ENCODE results near the gene ASB6. TPM values are rescaled to one million over a fixed set of nuclear protein-coding genes. Genes with fewer than 3 reads are reported as not detected.
A peak's percentile ranks its signal among the peaks of the same experiment; 100 is the strongest.

ASB6 gene
- total and polyA plus RNA-seq, 2 experiments from 2014 or later, result 22.9 to 24.1 TPM

DNA sequence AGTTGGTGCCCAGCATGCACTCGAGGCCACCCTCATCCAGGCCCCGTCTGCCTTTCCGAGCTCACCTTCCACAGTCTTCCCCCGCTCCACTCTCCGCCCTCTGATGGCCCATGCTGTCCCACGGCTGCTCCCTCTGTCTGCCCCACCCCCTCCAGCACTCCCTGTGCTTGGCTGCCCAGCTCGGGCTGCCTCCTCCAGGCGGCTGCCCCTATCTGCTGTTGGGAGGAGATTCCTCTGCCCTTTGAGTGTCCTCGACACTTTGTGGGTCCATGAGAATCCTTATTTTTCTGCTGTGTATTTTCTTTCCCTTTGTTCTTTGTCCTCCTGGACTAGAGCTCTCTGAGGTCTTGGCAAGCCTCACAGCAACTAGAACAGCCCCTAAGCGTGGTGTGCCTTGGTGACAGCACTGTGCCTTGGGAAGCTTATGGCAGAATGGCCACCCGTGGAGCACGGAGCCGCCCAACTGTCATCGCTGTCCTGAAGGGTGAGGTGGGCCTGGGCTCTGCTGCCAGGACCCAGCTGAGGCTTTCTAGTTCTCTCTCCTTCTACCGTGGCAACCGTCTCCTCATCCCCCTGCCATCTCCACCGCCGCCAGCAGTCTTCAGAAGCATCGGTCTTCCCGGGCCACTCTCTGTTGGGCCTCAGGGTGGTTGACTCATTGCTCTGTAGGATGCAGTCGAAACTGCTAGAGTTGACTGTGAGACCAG is 10.8 kb downstream of the ASB6 start:
- H3K4me3 ChIP-seq, result peak overlapping the region; percentile 15; the same call in 1 of the 2 replicates
- in situ Hi-C loops (cut with MboI), result no loop called here
- peaks cover 100% of the 10 kb centered on the region for H3K79me2 ChIP-seq (ENCODE audit: insufficient read depth)
- TF ChIP-seq EZH2phosphoT487 (IDR thresholded peaks at IDR 0.05; ENCODE audit: insufficient read depth, low read depth), result no peak
- TF ChIP-seq EZH2 (IDR thresholded peaks at IDR 0.05; ENCODE audit: insufficient read depth, poor library complexity, severe bottlenecking), result no peak
- peaks cover 25% of the 10 kb centered on the region for H3F3A ChIP-seq (ENCODE audit: insufficient read depth)
- H3K27ac ChIP-seq, result peak overlapping the region; percentile 26; the same call in 1 of the 2 replicates
- H2AFZ ChIP-seq, result no peak overlapping the region
- peaks cover 50% of the 10 kb centered on the region for H3K4me1 ChIP-seq (ENCODE audit: insufficient read depth)
- WGBS, 2 experiments (ENCODE audit: low coverage in 1 of 2, low lambda C conversion rate in 2 of 2, missing lambda C conversion rate in 2 of 2), result 52 to 64% methylated on average over 20 to 21 of the region's 21 CpGs
- peaks cover 19% of the 10 kb centered on the region for H3K36me3 ChIP-seq (ENCODE audit: low read depth)
- peaks cover 7% of the 10 kb centered on the region; the same call in 1 of the 2 replicates for H4K20me1 ChIP-seq (ENCODE audit: insufficient read depth)
- peak overlapping the region; percentile 38 for H3K4me2 ChIP-seq (ENCODE audit: unreplicated experiment)
- H3K9me3 ChIP-seq (ENCODE audit: low read depth), result no peaks in the 10 kb centered on the region
- no peaks in the 10 kb centered on the region for H3K9me2 ChIP-seq (ENCODE audit: insufficient read depth)
- H3K9ac ChIP-seq, result peak overlapping the region; percentile 16; the same call in 1 of the 2 replicates
- peak; percentile 85 for DNase-seq
- no peaks in the 10 kb centered on the region for H3K27me3 ChIP-seq (replicated peaks; ENCODE audit: insufficient read depth)

DNA sequence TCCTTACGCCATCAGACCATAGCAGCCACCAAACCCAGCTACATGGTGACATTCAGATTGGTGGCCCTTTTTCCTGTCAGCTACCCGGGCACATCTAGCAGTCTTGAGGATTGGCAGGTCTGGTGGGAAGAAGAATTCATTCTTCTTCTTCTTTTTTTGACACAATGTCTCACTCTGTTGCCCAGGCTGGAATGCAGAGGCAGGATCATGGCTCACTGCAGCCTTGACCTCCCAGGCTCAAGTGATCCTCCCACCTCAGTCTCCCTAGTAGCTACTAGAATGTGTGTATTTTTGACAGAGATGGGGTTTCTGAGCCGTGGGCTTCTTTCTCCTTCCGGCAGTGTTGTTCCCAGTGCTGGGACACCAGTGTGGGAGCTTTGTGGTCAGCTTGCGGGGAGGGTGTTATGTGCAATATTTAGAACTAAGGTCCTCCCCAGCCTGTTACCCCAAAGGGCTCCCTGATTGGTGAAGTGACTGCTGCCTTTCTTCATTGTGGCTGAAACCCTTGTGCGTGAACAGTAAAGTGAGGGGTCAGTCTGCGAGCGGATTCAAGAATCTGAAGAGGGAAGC is 12.6 kb downstream of the ASB6 start:
- in situ Hi-C loops (cut with MboI), result no loop called here
- no peak overlapping the region for H2AFZ ChIP-seq

DNA sequence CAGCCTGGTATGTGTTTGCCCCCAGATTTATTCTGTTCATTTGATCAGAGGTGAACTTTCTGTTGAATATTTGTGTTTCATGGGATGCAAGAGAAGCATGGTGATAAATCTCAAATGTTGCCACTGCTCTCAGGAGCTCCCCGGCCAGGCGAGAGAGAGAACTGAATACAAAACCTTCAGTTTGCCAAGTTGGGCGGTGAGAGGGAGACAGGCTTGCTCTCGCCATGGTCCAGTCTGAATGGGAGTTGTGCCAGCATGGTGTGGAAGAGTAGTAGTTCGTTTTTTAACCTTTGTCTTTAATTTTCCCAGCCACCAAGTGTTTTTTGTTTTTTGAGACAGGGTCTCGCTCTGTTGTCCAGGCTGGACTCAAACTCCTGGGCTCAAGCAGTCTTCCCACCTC is 13.2 kb downstream of the ASB6 start:
- Histone ChIP-seq H3K4me1 (ENCODE audit: insufficient read depth) (peaks cover 55% of the 10 kb centered on the region), H4K20me1 (ENCODE audit: insufficient read depth) (peaks cover 7% of the 10 kb centered on the region; the same call in 1 of the 2 replicates), H3K4me2 (ENCODE audit: unreplicated experiment) (peak overlapping the region; percentile 98), H3K79me2 (ENCODE audit: insufficient read depth) (peaks cover 82% of the 10 kb centered on the region), H3F3A (ENCODE audit: insufficient read depth) (peaks cover 40% of the 10 kb centered on the region), H3K9me2 (ENCODE audit: insufficient read depth) (no peaks in the 10 kb centered on the region), H3K27me3 (replicated peaks; ENCODE audit: insufficient read depth) (no peaks in the 10 kb centered on the region), H3K9ac (peak overlapping the region; percentile 94; the same call in 1 of the 2 replicates), H2AFZ (no peak overlapping the region), H3K9me3 (ENCODE audit: low read depth) (no peaks in the 10 kb centered on the region), H3K4me3 (peak overlapping the region; percentile 85), H3K27ac (peak overlapping the region; percentile 96), H3K36me3 (ENCODE audit: low read depth) (peaks cover 5% of the 10 kb centered on the region; the same call in 1 of the 2 replicates)
- peak; percentile 38 for DNase-seq
- in situ Hi-C loops (cut with MboI), result no loop called here
- 75 to 76% methylated on average over 6 of the region's 6 CpGs for WGBS, 2 experiments (ENCODE audit: low coverage in 1 of 2, low lambda C conversion rate in 2 of 2, missing lambda C conversion rate in 2 of 2)
- TF ChIP-seq EZH2phosphoT487 (IDR thresholded peaks at IDR 0.05; ENCODE audit: insufficient read depth, low read depth) (no peak), EZH2 (IDR thresholded peaks at IDR 0.05; ENCODE audit: insufficient read depth, poor library complexity, severe bottlenecking) (no peak)

More for the DNA sequence above, 12.6 kb downstream of the ASB6 start:
- Histone ChIP-seq H3F3A (ENCODE audit: insufficient read depth) (peaks cover 36% of the 10 kb centered on the region), H3K27me3 (replicated peaks; ENCODE audit: insufficient read depth) (no peaks in the 10 kb centered on the region), H4K20me1 (ENCODE audit: insufficient read depth) (peaks cover 7% of the 10 kb centered on the region; the same call in 1 of the 2 replicates), H3K9me3 (ENCODE audit: low read depth) (no peaks in the 10 kb centered on the region), H3K27ac (no peak overlapping the region), H3K9me2 (ENCODE audit: insufficient read depth) (no peaks in the 10 kb centered on the region), H3K4me3 (no peak overlapping the region), H3K79me2 (ENCODE audit: insufficient read depth) (peaks cover 88% of the 10 kb centered on the region), H3K4me1 (ENCODE audit: insufficient read depth) (peaks cover 50% of the 10 kb centered on the region), H3K36me3 (ENCODE audit: low read depth) (peaks cover 5% of the 10 kb centered on the region; the same call in 1 of the 2 replicates), H3K4me2 (ENCODE audit: unreplicated experiment) (no peak overlapping the region), H3K9ac (no peak overlapping the region)
- no peak for DNase-seq
- TF ChIP-seq EZH2phosphoT487 (IDR thresholded peaks at IDR 0.05; ENCODE audit: insufficient read depth, low read depth) (no peak), EZH2 (IDR thresholded peaks at IDR 0.05; ENCODE audit: insufficient read depth, poor library complexity, severe bottlenecking) (no peak)
- 85 to 87% methylated on average over 8 of the region's 8 CpGs for WGBS, 2 experiments (ENCODE audit: low coverage in 1 of 2, low lambda C conversion rate in 2 of 2, missing lambda C conversion rate in 2 of 2)

DNA sequence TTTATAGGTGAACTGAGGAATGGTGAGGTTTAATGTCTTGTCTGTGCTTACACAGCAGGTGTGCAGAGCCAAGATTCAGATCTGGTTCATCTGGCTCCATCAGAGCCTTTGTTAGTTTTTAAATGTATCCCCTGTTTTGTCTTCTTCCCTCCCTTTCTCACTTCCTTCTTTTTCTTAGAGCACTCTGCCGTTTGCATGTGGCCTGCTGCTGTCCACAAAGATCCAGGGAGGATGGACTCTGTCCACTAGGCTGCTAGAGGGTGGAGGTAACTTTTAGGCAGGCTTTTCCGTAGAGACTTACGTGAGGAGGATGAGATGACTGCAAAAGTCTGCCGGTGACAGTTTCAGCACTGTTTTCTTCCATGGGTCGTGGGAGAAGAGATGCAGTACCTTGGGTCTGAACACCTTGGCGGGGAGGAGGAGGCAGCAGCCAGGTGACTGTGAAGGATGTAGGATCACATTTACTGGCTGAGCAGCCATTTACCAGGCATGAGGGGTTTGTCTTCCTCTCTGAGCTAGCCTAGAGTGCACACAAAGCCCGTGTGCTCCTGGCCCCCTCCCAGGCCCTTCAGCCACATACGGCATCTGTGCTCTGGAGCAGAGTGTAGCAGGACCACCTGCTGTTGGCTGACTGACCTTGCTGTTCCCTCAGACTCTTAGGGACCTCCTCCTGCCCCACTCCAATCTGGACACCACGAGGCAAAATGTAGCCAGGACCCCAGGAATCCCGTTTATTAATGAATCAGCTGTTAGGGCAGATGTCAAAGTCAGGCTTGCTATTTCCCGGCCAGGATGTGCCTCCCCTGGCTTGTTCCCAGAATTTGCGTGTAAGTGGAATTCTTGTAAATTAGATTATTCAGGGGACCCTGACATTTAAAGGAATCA is 14.2 kb downstream of the ASB6 start:
- Histone ChIP-seq H3K4me1 (ENCODE audit: insufficient read depth) (peaks cover 54% of the 10 kb centered on the region), H3K9ac (peak overlapping the region; percentile 94), H3K36me3 (ENCODE audit: low read depth) (0 out of 2 replicates have a peak, but pooled peaks cover 3% of the 10 kb centered on the region), H3K9me3 (ENCODE audit: low read depth) (no peaks in the 10 kb centered on the region), H3K27me3 (replicated peaks; ENCODE audit: insufficient read depth) (no peaks in the 10 kb centered on the region), H3K27ac (peak overlapping the region; percentile 96), H3K9me2 (ENCODE audit: insufficient read depth) (no peaks in the 10 kb centered on the region), H3K79me2 (ENCODE audit: insufficient read depth) (peaks cover 73% of the 10 kb centered on the region), H4K20me1 (ENCODE audit: insufficient read depth) (peaks cover 7% of the 10 kb centered on the region; the same call in 1 of the 2 replicates), H3K4me2 (ENCODE audit: unreplicated experiment) (peak overlapping the region; percentile 98), H3F3A (ENCODE audit: insufficient read depth) (peaks cover 40% of the 10 kb centered on the region), H3K4me3 (peak overlapping the region; percentile 85), H2AFZ (no peak overlapping the region)
- 27 to 30% methylated on average over 12 of the region's 12 CpGs for WGBS, 2 experiments (ENCODE audit: low coverage in 1 of 2, low lambda C conversion rate in 2 of 2, missing lambda C conversion rate in 2 of 2)
- DNase-seq, result peak; percentile 52
- TF ChIP-seq EZH2phosphoT487 (IDR thresholded peaks at IDR 0.05; ENCODE audit: insufficient read depth, low read depth) (no peak), EZH2 (IDR thresholded peaks at IDR 0.05; ENCODE audit: insufficient read depth, poor library complexity, severe bottlenecking) (no peak)
- in situ Hi-C loops (cut with MboI), result no loop called here
